Tibial nerve (tissue), 3 donors: ENCODE results near the gene CNPPD1.

Experiments
- POLR2A ChIP-seq, 2 donors: fragments of 450-650 bp; IDR thresholded peaks; one replicate each; pipeline ENCODE4 v1.6.1; 2017; ENCODE audit warnings: antibody characterized with exemption in 2 of 2, mild to moderate bottlenecking in 2 of 2, moderate library complexity in 2 of 2
- TF ChIP-seq, protein P1 (sequence below), 5 experiments: fragments of 200-600 bp in 3 of 5; fragments of 450-650 bp in 2 of 5; sonication (generic) in 3 of 5; IDR thresholded peaks; one replicate each; pipeline ENCODE4 v1.5.1; 2016 to 2019; ENCODE audit warnings: antibody characterized with exemption in 5 of 5, mild to moderate bottlenecking in 3 of 5, moderate library complexity in 2 of 5

- TF ChIP-seq POLR2A (IDR thresholded peaks at IDR 0.05): no peak
- TF ChIP-seq, protein P1, sequence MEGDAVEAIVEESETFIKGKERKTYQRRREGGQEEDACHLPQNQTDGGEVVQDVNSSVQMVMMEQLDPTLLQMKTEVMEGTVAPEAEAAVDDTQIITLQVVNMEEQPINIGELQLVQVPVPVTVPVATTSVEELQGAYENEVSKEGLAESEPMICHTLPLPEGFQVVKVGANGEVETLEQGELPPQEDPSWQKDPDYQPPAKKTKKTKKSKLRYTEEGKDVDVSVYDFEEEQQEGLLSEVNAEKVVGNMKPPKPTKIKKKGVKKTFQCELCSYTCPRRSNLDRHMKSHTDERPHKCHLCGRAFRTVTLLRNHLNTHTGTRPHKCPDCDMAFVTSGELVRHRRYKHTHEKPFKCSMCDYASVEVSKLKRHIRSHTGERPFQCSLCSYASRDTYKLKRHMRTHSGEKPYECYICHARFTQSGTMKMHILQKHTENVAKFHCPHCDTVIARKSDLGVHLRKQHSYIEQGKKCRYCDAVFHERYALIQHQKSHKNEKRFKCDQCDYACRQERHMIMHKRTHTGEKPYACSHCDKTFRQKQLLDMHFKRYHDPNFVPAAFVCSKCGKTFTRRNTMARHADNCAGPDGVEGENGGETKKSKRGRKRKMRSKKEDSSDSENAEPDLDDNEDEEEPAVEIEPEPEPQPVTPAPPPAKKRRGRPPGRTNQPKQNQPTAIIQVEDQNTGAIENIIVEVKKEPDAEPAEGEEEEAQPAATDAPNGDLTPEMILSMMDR (IDR thresholded peaks at IDR 0.05): no peak
Measured at GRCh38 chr2:219174801-219175200, 1.9 kb downstream of the CNPPD1 start.
